ENCODE measurements around the gene WDTC1.
A peak's percentile ranks its signal among the peaks of the same experiment; 100 is the strongest.
"Not testable (repeated sequence)": the region's sequence is repeated elsewhere in the genome, so short reads cannot be mapped to it uniquely, and the experiment has no call there.

Gene WDTC1

GRCh38 chr1:27234049-27234882, at the start of gene WDTC1:
Gene WDTC1 (plus strand): TSS chr1:27234632. CDS start chr1:27261055, 26,423 bp downstream.
- peak; percentile 98 for DNase-seq

GRCh38 chr1:27184665-27185064, 49.8 kb upstream of the WDTC1 start:
- DNase-seq: not testable (repeated sequence)

GRCh38 chr1:27192039-27192529, 42.3 kb upstream of the WDTC1 start:
- no peak for DNase-seq

- DNase-seq: no peak
Measured at GRCh38 chr1:27193194-27193593, 41.2 kb upstream of the WDTC1 start.

GRCh38 chr1:27201295-27201694, 33.1 kb upstream of the WDTC1 start:
- no peak for DNase-seq

GRCh38 chr1:27203946-27204345, 30.5 kb upstream of the WDTC1 start:
- no peak for DNase-seq

- DNase-seq: not testable (repeated sequence)
Measured at GRCh38 chr1:27207238-27207637, 27.2 kb upstream of the WDTC1 start.

- DNase-seq: not testable (repeated sequence)
Measured at GRCh38 chr1:27208143-27208850, 26.1 kb upstream of the WDTC1 start.

GRCh38 chr1:27216466-27216865, 18.0 kb upstream of the WDTC1 start:
- DNase-seq: no peak

- DNase-seq: no peak
Measured at GRCh38 chr1:27217401-27217800, 17.0 kb upstream of the WDTC1 start.

GRCh38 chr1:27218736-27219135, 15.7 kb upstream of the WDTC1 start:
- DNase-seq: no peak

- DNase-seq: no peak
Measured at GRCh38 chr1:27220096-27220495, 14.3 kb upstream of the WDTC1 start.

GRCh38 chr1:27220702-27221497, 13.5 kb upstream of the WDTC1 start:
- not testable (repeated sequence) for DNase-seq

GRCh38 chr1:27225621-27226020, 8.8 kb upstream of the WDTC1 start:
- no peak for DNase-seq

- DNase-seq: no peak
Measured at GRCh38 chr1:27227765-27228164, 6.7 kb upstream of the WDTC1 start.

- peak; percentile 10 for DNase-seq
Measured at GRCh38 chr1:27233667-27234048, 774 bp upstream of the WDTC1 start.

GRCh38 chr1:27235827-27236226, 1.4 kb downstream of the WDTC1 start:
- DNase-seq: no peak

GRCh38 chr1:27237112-27237511, 2.7 kb downstream of the WDTC1 start:
- DNase-seq: no peak

GRCh38 chr1:27238032-27238431, 3.6 kb downstream of the WDTC1 start:
- no peak for DNase-seq

- no peak for DNase-seq
Measured at GRCh38 chr1:27241677-27242076, 7.2 kb downstream of the WDTC1 start.

- not testable (repeated sequence) for DNase-seq
Measured at GRCh38 chr1:27243665-27244064, 9.2 kb downstream of the WDTC1 start.

GRCh38 chr1:27246194-27246593, 11.8 kb downstream of the WDTC1 start:
- no peak for DNase-seq

GRCh38 chr1:27253596-27253995, 19.2 kb downstream of the WDTC1 start:
- no peak for DNase-seq
